ENCODE results near the gene WSB2. TPM values are rescaled to one million over a fixed set of nuclear protein-coding genes. Genes with fewer than 3 reads are reported as not detected.

The WSB2 gene
- polyA plus RNA-seq, 1 donor = 68.1 TPM

- H3K9me3 ChIP-seq (ENCODE audit: control insufficient read depth, low read depth, low read length) = no peaks in the 10 kb centered on the region
- peak overlapping the region; percentile 86 for H3K27ac ChIP-seq (ENCODE audit: low read length)
- H3K27me3 ChIP-seq (ENCODE audit: control insufficient read depth, insufficient read depth, low read length) = no peaks in the 10 kb centered on the region
- DNase-seq = peak in 1 of 2 donors; percentile 39
- H3K36me3 ChIP-seq (ENCODE audit: control insufficient read depth, insufficient read depth, low read length) = peaks cover 26% of the 10 kb centered on the region
- H3K4me3 ChIP-seq (ENCODE audit: low read length) = no peak overlapping the region
- 76% methylated on average over 3 of the region's 10 CpGs for WGBS (ENCODE audit: insufficient coverage, low lambda C conversion rate)
- peaks cover 18% of the 10 kb centered on the region for H3K4me1 ChIP-seq (ENCODE audit: control insufficient read depth, insufficient read depth, low read length)
These were observed 7.7 kb downstream of the WSB2 start for GRCh38 chr12:118053071-118053985.

- 55% methylated on average over 3 of the region's 14 CpGs for WGBS (ENCODE audit: insufficient coverage, low lambda C conversion rate)
- Histone ChIP-seq H3K27me3 (ENCODE audit: control insufficient read depth, insufficient read depth, low read length) (no peaks in the 10 kb centered on the region), H3K4me3 (ENCODE audit: low read length) (peak overlapping the region; percentile 13), H3K36me3 (ENCODE audit: control insufficient read depth, insufficient read depth, low read length) (peaks cover 31% of the 10 kb centered on the region), H3K4me1 (ENCODE audit: control insufficient read depth, insufficient read depth, low read length) (peaks cover 18% of the 10 kb centered on the region), H3K9me3 (ENCODE audit: control insufficient read depth, low read depth, low read length) (no peaks in the 10 kb centered on the region), H3K27ac (ENCODE audit: low read length) (peak overlapping the region; percentile 86)
- DNase-seq = peak; percentile 95 to 98
These were observed 8.5 kb downstream of the WSB2 start for GRCh38 chr12:118052324-118053070.

GRCh38 chr12:118050972-118051910 is 9.7 kb downstream of the WSB2 start:
- H3K9me3 ChIP-seq (ENCODE audit: control insufficient read depth, low read depth, low read length) = no peaks in the 10 kb centered on the region
- 100% methylated on average over 2 of the region's 12 CpGs for WGBS (ENCODE audit: insufficient coverage, low lambda C conversion rate)
- H3K27ac ChIP-seq (ENCODE audit: low read length) = peak overlapping the region; percentile 86
- H3K4me3 ChIP-seq (ENCODE audit: low read length) = no peak overlapping the region
- no peaks in the 10 kb centered on the region for H3K27me3 ChIP-seq (ENCODE audit: control insufficient read depth, insufficient read depth, low read length)
- peaks cover 18% of the 10 kb centered on the region for H3K4me1 ChIP-seq (ENCODE audit: control insufficient read depth, insufficient read depth, low read length)
- H3K36me3 ChIP-seq (ENCODE audit: control insufficient read depth, insufficient read depth, low read length) = peaks cover 34% of the 10 kb centered on the region
- DNase-seq = no peak

GRCh38 chr12:118046430-118046829 is 14.5 kb downstream of the WSB2 start:
- Histone ChIP-seq H3K4me3 (ENCODE audit: low read length) (no peak overlapping the region), H3K27me3 (ENCODE audit: control insufficient read depth, insufficient read depth, low read length) (no peaks in the 10 kb centered on the region), H3K9me3 (ENCODE audit: control insufficient read depth, low read depth, low read length) (no peaks in the 10 kb centered on the region), H3K4me1 (ENCODE audit: control insufficient read depth, insufficient read depth, low read length) (no peaks in the 10 kb centered on the region), H3K27ac (ENCODE audit: low read length) (no peak overlapping the region), H3K36me3 (ENCODE audit: control insufficient read depth, insufficient read depth, low read length) (peaks cover 66% of the 10 kb centered on the region)
- no CpG with 5 or more reads among the region's 4 CpGs for WGBS (ENCODE audit: insufficient coverage, low lambda C conversion rate)
- no peak for DNase-seq

- Histone ChIP-seq H3K4me3 (ENCODE audit: low read length) (no peak overlapping the region), H3K36me3 (ENCODE audit: control insufficient read depth, insufficient read depth, low read length) (peaks cover 66% of the 10 kb centered on the region)
- WGBS (ENCODE audit: insufficient coverage, low lambda C conversion rate) = 90% methylated on average over 2 of the region's 8 CpGs
These were observed 16.4 kb downstream of the WSB2 start for GRCh38 chr12:118044577-118044976.

GRCh38 chr12:118044075-118044474 is 16.9 kb downstream of the WSB2 start:
- H3K27me3 ChIP-seq (ENCODE audit: control insufficient read depth, insufficient read depth, low read length) = no peaks in the 10 kb centered on the region
- WGBS (ENCODE audit: insufficient coverage, low lambda C conversion rate) = 80% methylated on average over 1 of the region's 2 CpGs
- H3K4me3 ChIP-seq (ENCODE audit: low read length) = no peak overlapping the region
- no peak overlapping the region for H3K27ac ChIP-seq (ENCODE audit: low read length)
- H3K4me1 ChIP-seq (ENCODE audit: control insufficient read depth, insufficient read depth, low read length) = no peaks in the 10 kb centered on the region
- no peak for DNase-seq
- no peaks in the 10 kb centered on the region for H3K9me3 ChIP-seq (ENCODE audit: control insufficient read depth, low read depth, low read length)
- peaks cover 68% of the 10 kb centered on the region for H3K36me3 ChIP-seq (ENCODE audit: control insufficient read depth, insufficient read depth, low read length)

More at GRCh38 chr12:118044577-118044976, 16.4 kb downstream of the WSB2 start:
- no peak overlapping the region for H3K27ac ChIP-seq (ENCODE audit: low read length)
- H3K9me3 ChIP-seq (ENCODE audit: control insufficient read depth, low read depth, low read length) = no peaks in the 10 kb centered on the region
- no peaks in the 10 kb centered on the region for H3K4me1 ChIP-seq (ENCODE audit: control insufficient read depth, insufficient read depth, low read length)
- H3K27me3 ChIP-seq (ENCODE audit: control insufficient read depth, insufficient read depth, low read length) = no peaks in the 10 kb centered on the region
- no peak for DNase-seq

- H3K36me3 ChIP-seq (ENCODE audit: control insufficient read depth, insufficient read depth, low read length) = peaks cover 77% of the 10 kb centered on the region
- no peak for DNase-seq
These were observed 18.9 kb downstream of the WSB2 start for GRCh38 chr12:118042091-118042490.

GRCh38 chr12:118038137-118038536 is 22.8 kb downstream of the WSB2 start:
- WGBS (ENCODE audit: insufficient coverage, low lambda C conversion rate) = no CpG with 5 or more reads among the region's 6 CpGs
- Histone ChIP-seq H3K36me3 (ENCODE audit: control insufficient read depth, insufficient read depth, low read length) (peaks cover 91% of the 10 kb centered on the region), H3K4me3 (ENCODE audit: low read length) (no peak overlapping the region), H3K4me1 (ENCODE audit: control insufficient read depth, insufficient read depth, low read length) (no peaks in the 10 kb centered on the region), H3K9me3 (ENCODE audit: control insufficient read depth, low read depth, low read length) (no peaks in the 10 kb centered on the region), H3K27me3 (ENCODE audit: control insufficient read depth, insufficient read depth, low read length) (no peaks in the 10 kb centered on the region), H3K27ac (ENCODE audit: low read length) (no peak overlapping the region)
- no peak for DNase-seq

More at GRCh38 chr12:118042091-118042490, 18.9 kb downstream of the WSB2 start:
- Histone ChIP-seq H3K9me3 (ENCODE audit: control insufficient read depth, low read depth, low read length) (no peaks in the 10 kb centered on the region), H3K4me1 (ENCODE audit: control insufficient read depth, insufficient read depth, low read length) (no peaks in the 10 kb centered on the region), H3K27ac (ENCODE audit: low read length) (no peak overlapping the region), H3K27me3 (ENCODE audit: control insufficient read depth, insufficient read depth, low read length) (no peaks in the 10 kb centered on the region), H3K4me3 (ENCODE audit: low read length) (no peak overlapping the region)
- WGBS (ENCODE audit: insufficient coverage, low lambda C conversion rate) = no CpG with 5 or more reads among the region's 4 CpGs

GRCh38 chr12:118036672-118037411 is 24.1 kb downstream of the WSB2 start:
- Histone ChIP-seq H3K4me1 (ENCODE audit: control insufficient read depth, insufficient read depth, low read length) (no peaks in the 10 kb centered on the region), H3K9me3 (ENCODE audit: control insufficient read depth, low read depth, low read length) (no peaks in the 10 kb centered on the region), H3K27ac (ENCODE audit: low read length) (no peak overlapping the region), H3K4me3 (ENCODE audit: low read length) (no peak overlapping the region), H3K36me3 (ENCODE audit: control insufficient read depth, insufficient read depth, low read length) (peaks cover 91% of the 10 kb centered on the region), H3K27me3 (ENCODE audit: control insufficient read depth, insufficient read depth, low read length) (no peaks in the 10 kb centered on the region)
- WGBS (ENCODE audit: insufficient coverage, low lambda C conversion rate) = no CpG with 5 or more reads among the region's 11 CpGs
- no peak for DNase-seq
